K562 (cell line): ENCODE results near the gene EFCAB5. TPM values are rescaled to one million over a fixed set of nuclear protein-coding genes. Genes with fewer than 3 reads are reported as not detected.
A peak's percentile ranks its signal among the peaks of the same experiment; 100 is the strongest.

Experiments
- ADNP ChIP-seq: fragments of 200-800 bp; sonication (Bioruptor generic); IDR thresholded peaks from 2 replicates; pipeline ENCODE4 v1.6.1; 2016; ENCODE audit warnings: missing genetic modification characterization, missing compliant biosample characterization
- ARNT ChIP-seq, 2 experiments: fragments of 450-650 bp; IDR thresholded peaks; 2 replicates each; pipeline ENCODE4 v1.6.1; 2016; ENCODE audit warnings: mild to moderate bottlenecking in 1 of 2
- CEBPG ChIP-seq, 3 experiments: fragments of 200-800 bp in 1 of 3; sonication (Bioruptor generic) in 1 of 3; sonication (generic) in 1 of 3; formaldehyde crosslinking in 1 of 3; IDR thresholded peaks in 2 of 3; conservative IDR thresholded peaks in 1 of 3; 2 replicates each; pipeline versions ENCODE4 v1.6.1 to v1.8.0; 2016 to 2022; ENCODE audit warnings: missing compliant biosample characterization in 2 of 3, missing genetic modification characterization in 2 of 3, mild to moderate bottlenecking in 1 of 3, missing genetic modification reagents in 1 of 3
- HNRNPL ChIP-seq: fragments of 200-400 bp; formaldehyde crosslinking; IDR thresholded peaks from 2 replicates; pipeline ENCODE4 v1.6.1; 2017; ENCODE audit warnings: low read depth, mild to moderate bottlenecking, low read length
- KLF1 ChIP-seq: fragments of 450-650 bp; IDR thresholded peaks from 2 replicates; pipeline ENCODE4 v1.6.1; 2016; ENCODE audit warnings: missing genetic modification characterization, missing compliant biosample characterization
- MCM7 ChIP-seq, 2 experiments: fragments of 450-650 bp; IDR thresholded peaks; 2 replicates each; pipeline ENCODE4 v1.6.1; 2016 to 2018
- MTA1 ChIP-seq: fragments of 450-650 bp; IDR thresholded peaks from 2 replicates; pipeline ENCODE4 v1.6.1; 2017; ENCODE audit warnings: borderline replicate concordance
- NCOA4 ChIP-seq: fragments of 450-650 bp; IDR thresholded peaks from 2 replicates; pipeline ENCODE4 v1.6.1; 2018; ENCODE audit warnings: mild to moderate bottlenecking; ENCODE audit not compliant: partially characterized antibody
- PKNOX1 ChIP-seq: fragments of 450-650 bp; IDR thresholded peaks from 2 replicates; pipeline ENCODE4 v1.6.1; 2016
- PRDM10 ChIP-seq: fragments of 450-650 bp; IDR thresholded peaks from 2 replicates; pipeline ENCODE4 v1.6.1; 2018; ENCODE audit not compliant: partially characterized antibody
- RAD51 ChIP-seq: fragments of 450-650 bp; IDR thresholded peaks from 2 replicates; pipeline ENCODE4 v1.7.1; 2016; ENCODE audit warnings: low read depth, mild to moderate bottlenecking, borderline replicate concordance
- RCOR1 ChIP-seq, 2 experiments: IDR thresholded peaks; 2 replicates each; pipeline ENCODE4 v1.6.1; 2012; ENCODE audit warnings: low read depth in 2 of 2, low read length in 2 of 2, borderline replicate concordance in 1 of 2, improper control_type of control experiment in 1 of 2
- RFX1 ChIP-seq: fragments of 450-650 bp; IDR thresholded peaks from 2 replicates; pipeline ENCODE4 v1.6.1; 2016; ENCODE audit warnings: mild to moderate bottlenecking, moderate library complexity
- RHOXF2B ChIP-seq: fragments of 250-450 bp; sonication (Bioruptor Pico); conservative IDR thresholded peaks from 2 replicates; pipeline ENCODE4 v1.5.1; 2021
- STAT5B ChIP-seq: fragments of 250-450 bp; sonication (Bioruptor Pico); IDR thresholded peaks from 2 replicates; pipeline ENCODE4 v1.8.0; 2021; ENCODE audit warnings: mild to moderate bottlenecking, inconsistent platforms
- TFAP4 ChIP-seq: sonication (generic); formaldehyde crosslinking; IDR thresholded peaks from 2 replicates; pipeline ENCODE4 v1.8.0; 2022; ENCODE audit warnings: missing genetic modification reagents, mild to moderate bottlenecking, moderate library complexity, borderline replicate concordance
- ZBTB7A ChIP-seq: IDR thresholded peaks from 2 replicates; pipeline ENCODE4 v1.6.1; 2011; ENCODE audit warnings: low read depth, mild to moderate bottlenecking, low read length, moderate library complexity, borderline replicate concordance; ENCODE audit not compliant: control insufficient read depth
- ZFP1 ChIP-seq: fragments of 450-650 bp; formaldehyde crosslinking; IDR thresholded peaks from 2 replicates; pipeline ENCODE4 v1.4.0; 2020; ENCODE audit warnings: mild to moderate bottlenecking, mixed read lengths
- ZNF274 ChIP-seq: IDR thresholded peaks from 2 replicates; pipeline ENCODE4 v1.6.1; 2011; ENCODE audit warnings: low read depth, mild to moderate bottlenecking, low read length, moderate library complexity, borderline replicate concordance
- ZNF655 ChIP-seq: fragments of 250-450 bp; sonication (Bioruptor Pico); IDR thresholded peaks from 2 replicates; pipeline ENCODE4 v1.5.0; 2021
- ZNF699 ChIP-seq: fragments of 250-450 bp; sonication (Bioruptor Pico); IDR thresholded peaks from 2 replicates; pipeline ENCODE4 v1.8.0; 2021; ENCODE audit warnings: mild to moderate bottlenecking, moderate library complexity; ENCODE audit not compliant: insufficient replicate concordance
- ZZZ3 ChIP-seq: fragments of 450-650 bp; IDR thresholded peaks from 2 replicates; pipeline ENCODE4 v1.6.1; 2016; ENCODE audit warnings: antibody characterized with exemption, mild to moderate bottlenecking, moderate library complexity
- polyA plus RNA-seq, 8 experiments: library from polyadenylated mRNA; depleted of rRNA in 4 of 8; stranded (reverse) in 5 of 8; unstranded in 3 of 8; fragments of >200 nt; fragmentation: Nextera tagmentation in 2 of 8; fragmentation: Illumina TruSeq in 1 of 8; extraction: Ambion mirVana in 2 of 8; extraction: Trizol in 1 of 8; gene quantifications; 2 replicates each; pipeline versions ENCODE4 v1.2.1 to v1.2.3, GENCODE V29; 2011 to 2014; ENCODE audit warnings: inconsistent platforms in 1 of 8, missing spikeins in 1 of 8
- total RNA-seq, 7 experiments: library from RNA; depleted of rRNA in 6 of 7; stranded (reverse); fragments of >200 nt in 6 of 7; fragmentation: Illumina TruSeq in 2 of 7; extraction: Trizol in 2 of 7; gene quantifications; 2 replicates each; pipeline versions ENCODE4 v1.2.1 to v1.2.3, GENCODE V29; 2011 to 2021; ENCODE audit warnings: low replicate concordance in 1 of 7

EFCAB5 gene
- total and polyA plus RNA-seq, 9 of the 15 experiments (the other 6 are each of a cell fraction or from before 2014, with no cell fraction given), result 0.06 to 0.11 TPM; not detected in 7

GRCh38 chr17:29931231-29931932 is 10.1 kb upstream of the EFCAB5 start (continued):
- TF ChIP-seq ZBTB7A, result peak; percentile 37; the same call in 1 of the 2 replicates
- no peak for TF ChIP-seq ZNF655 (CRISPR knock-in tag)
- no peak for TF ChIP-seq RHOXF2B (CRISPR knock-in tag)
- peak in 1 of 2 experiments; percentile 31; a peak in 1 of 4 replicates for TF ChIP-seq ARNT (IDR thresholded peaks at IDR 0.05)
- 0 out of 2 replicates have a peak, but pooled peaks have one; percentile 8 for TF ChIP-seq MTA1
- TF ChIP-seq ADNP, result no peak
- no peak for TF ChIP-seq NCOA4
- TF ChIP-seq ZZZ3, result no peak
- TF ChIP-seq RAD51, result no peak
- 0 out of 4 replicates have a peak, but pooled peaks of 1 of the 2 experiments have one; percentile 6 for TF ChIP-seq RCOR1 (IDR thresholded peaks at IDR 0.05; ENCODE audit: borderline replicate concordance in 1 of 2, low read depth in 2 of 2, low read length in 2 of 2)
- no peak for TF ChIP-seq ZNF699 (CRISPR knock-in tag)
- TF ChIP-seq STAT5B (CRISPR knock-in tag), result no peak
- TF ChIP-seq MCM7 (IDR thresholded peaks at IDR 0.05), result no peak
- no peak for TF ChIP-seq ZFP1 (CRISPR knock-in tag)
- no peak for TF ChIP-seq KLF1 (tag)
- TF ChIP-seq PRDM10, result peak; percentile 43
- TF ChIP-seq RFX1, result no peak
- no peak for TF ChIP-seq CEBPG (CRISPR knock-in tag; IDR thresholded peaks at IDR 0.05)
- TF ChIP-seq CEBPG (tag; conservative IDR thresholded peaks at IDR 0.05 in 1 of 2, IDR thresholded peaks at IDR 0.05 in 1 of 2), result no peak
- peak; percentile 80 for TF ChIP-seq TFAP4 (CRISPR knock-in tag)
- TF ChIP-seq HNRNPL, result no peak
- no peak for TF ChIP-seq ZNF274
- TF ChIP-seq PKNOX1, result peak; percentile 94
